NCI-H146 (cell line): Measurements from ENCODE around the gene MEGF10.
"Not testable (repeated sequence)": the region's sequence is repeated elsewhere in the genome, so short reads cannot be mapped to it uniquely, and the experiment has no call there.

ENCODE experiments used
- DNase-seq: peaks from one replicate; lab custom pipeline; 2025; lab: John Stamatoyannopoulos, UW

MEGF10 gene

DNA sequence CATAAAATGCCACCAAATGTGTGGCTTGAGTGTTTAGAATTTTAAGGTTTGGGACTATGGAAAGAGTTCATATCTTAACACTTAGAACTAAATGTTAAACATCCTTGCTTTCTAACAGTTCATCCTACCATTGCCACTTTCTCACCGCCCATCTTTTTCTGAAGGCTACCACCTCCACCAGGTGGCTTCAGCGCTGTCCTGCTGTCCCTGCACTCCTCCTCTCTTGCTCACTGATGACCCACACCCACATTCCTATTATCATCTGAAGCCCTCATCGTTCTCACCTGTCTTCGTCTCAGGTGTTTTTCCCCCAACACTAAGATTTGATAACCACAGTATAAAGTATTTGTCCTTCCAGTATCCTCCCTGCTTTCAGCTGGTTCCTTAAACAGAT lies 7.4 kb downstream of the MEGF10 start:
- no peak for DNase-seq

DNA sequence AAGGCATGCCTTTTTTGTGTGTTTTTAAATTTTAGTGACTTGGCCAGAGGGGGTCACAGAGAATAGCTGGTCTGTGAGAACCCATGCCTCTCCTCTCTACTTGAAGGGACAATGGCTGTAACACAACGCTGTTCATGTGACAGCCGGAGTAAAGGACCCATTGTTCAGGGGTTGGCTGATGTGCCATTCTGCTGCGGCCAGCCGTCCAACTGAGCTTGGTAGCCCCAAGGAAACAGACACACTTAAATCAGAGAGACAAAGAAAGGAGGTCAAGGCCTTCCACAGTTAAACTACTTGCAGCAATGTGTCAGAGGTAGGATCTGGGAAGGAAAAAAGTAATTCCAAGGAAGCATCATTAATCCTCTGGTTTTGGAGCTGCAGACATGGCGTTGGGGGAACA lies 8.1 kb downstream of the MEGF10 start:
- no peak for DNase-seq

DNA sequence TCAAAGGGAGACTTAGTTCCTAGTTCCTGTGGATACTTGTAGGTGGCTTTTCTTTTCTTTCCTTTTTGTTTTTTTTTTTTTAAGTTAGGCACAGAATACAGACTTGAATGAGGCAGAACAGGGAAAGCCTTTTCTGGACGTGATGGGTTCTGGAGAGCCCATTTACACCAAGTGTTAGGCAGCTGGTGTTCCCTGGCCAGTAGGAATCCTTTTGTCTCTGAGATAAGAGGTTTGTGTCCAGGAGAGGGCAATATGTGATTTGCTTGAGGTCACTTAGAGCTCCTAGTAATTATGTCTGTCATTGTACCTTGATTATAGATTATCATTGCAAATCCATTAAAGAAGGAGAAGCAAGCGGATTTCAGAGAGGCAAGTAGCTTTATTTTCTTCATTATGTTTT lies 9.1 kb downstream of the MEGF10 start:
- no peak for DNase-seq

DNA sequence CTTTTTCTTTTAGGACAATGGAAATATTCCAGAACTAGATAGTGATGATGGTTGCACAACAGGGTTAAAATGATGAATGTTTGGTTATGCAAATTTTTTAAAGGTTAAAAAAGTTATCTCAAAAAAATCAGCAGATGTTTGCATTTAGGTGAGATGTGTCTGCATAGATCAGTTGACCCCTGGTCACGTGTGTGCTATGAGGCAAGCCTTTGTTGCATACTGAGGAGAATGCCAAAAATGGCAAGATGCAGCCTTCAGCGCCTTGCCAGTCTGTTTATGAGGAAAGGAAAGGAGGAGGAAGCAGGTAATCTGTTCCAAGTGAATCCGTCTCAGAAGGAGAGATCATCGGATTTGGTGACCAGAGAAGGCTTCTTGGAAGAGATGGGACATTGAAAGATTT lies 11.9 kb downstream of the MEGF10 start:
- no peak for DNase-seq

DNA sequence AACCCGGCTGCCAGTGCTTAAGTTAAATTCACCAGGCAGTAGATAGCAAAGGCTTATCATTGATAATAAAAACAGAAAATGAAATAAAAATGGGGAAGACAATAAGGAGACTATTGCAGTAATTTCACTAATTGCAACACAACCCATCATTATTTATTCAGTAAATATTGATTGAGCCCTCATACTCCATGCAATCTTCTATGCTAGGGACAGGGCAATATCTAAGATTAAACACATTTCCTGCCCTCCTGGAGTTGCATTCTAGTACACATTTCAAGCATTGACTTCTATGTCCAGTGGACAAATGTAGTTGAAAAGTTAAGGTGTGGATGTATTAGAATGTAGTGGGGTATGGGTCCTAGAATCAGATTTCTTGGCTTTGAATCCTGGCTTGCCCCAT lies 12.8 kb downstream of the MEGF10 start:
- no peak for DNase-seq

DNA sequence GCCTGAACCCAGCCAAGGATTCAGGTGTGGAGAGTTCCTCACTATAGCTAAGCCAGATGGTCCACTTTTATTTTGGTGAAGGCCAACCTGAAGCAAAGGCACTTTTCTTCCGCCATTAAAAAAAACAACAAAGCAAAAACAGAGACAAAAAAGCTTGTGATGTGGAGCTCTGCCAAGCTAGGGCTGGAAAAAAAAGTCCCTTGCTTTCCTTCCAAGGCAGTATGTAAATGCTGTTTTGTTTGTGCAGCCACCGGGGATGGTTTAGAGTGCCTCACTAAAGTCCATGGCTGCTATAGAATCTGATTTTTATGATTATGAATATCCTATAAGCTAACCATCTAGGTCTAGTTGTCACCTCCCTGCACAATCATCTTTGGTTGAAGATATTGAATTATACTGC lies 14.9 kb downstream of the MEGF10 start:
- DNase-seq = no peak

DNA sequence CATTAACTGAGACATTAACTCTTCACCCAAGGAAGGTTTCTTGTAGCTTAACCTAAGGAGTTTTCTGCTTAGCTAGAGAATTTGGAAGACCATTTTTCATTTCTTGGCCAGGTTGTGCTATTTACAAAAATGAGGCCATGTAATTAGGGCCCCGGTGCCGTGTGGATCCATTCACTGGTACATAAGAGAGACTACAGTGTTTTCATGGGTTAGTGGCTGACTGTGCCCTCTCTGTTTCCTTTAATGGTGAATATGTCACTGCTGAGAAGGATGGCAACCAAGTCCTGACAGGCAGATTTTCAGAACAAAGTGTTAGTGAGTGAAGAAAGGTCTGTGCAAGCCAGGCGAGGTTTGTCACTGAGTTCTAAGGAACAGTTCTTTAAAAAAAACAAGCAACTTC lies 15.4 kb downstream of the MEGF10 start:
- DNase-seq = no peak

DNA sequence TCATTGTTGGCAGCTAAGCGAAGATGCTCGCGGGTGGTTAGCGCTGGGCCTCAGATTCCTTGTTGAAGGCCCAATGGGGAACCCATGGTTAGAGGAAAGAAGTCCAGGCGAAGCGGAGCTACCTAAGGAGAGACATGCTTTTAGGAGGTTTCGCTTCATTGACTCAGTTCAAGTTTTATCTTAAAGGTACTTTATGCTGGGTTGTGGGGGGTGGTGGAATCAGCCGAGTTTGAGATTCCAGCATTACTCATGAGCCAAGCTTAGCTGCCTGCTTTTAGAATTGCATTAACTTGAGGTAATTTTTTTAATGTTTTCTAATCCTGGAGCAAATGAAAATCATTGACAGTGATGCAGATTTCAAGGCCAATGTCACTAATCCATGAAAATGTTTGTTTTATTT lies 16.1 kb downstream of the MEGF10 start:
- no peak for DNase-seq

DNA sequence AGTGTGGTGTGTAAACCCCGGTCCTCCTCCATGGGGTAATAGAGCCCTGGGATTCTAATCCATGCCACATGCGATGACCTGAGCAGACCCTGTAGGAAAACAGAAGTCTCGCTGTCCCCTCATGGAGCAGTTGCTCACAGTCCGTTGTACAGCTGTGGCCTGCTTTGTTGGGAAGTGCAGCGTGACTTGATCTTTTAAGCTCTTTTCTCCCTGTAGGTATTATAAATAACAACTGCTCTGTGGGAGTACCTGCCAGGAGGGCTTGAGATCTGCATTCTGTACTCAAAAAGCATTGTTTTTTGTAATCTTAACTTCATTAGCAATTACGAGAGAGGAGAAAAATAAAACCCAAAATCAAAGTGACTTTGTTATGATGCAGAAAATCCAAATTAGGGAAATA lies 17.3 kb downstream of the MEGF10 start:
- DNase-seq = no peak

DNA sequence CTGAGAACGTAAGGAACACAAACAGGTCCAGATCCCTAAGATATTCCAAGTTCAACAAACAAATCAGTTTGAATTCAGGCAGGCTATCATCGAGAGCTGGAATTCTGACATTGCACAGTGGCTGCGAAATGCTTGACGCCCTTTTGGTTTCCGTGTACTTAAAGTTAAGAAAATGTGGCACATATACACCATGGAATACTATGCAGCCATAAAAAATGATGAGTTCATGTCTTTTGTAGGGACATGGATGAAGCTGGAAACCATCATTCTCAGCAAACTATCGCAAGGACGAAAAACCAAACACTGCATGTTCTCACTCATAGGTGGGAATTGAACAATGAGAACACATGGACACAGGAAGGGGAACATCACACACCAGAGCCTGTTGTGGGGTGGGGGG lies 17.7 kb downstream of the MEGF10 start:
- DNase-seq = not testable (repeated sequence)

DNA sequence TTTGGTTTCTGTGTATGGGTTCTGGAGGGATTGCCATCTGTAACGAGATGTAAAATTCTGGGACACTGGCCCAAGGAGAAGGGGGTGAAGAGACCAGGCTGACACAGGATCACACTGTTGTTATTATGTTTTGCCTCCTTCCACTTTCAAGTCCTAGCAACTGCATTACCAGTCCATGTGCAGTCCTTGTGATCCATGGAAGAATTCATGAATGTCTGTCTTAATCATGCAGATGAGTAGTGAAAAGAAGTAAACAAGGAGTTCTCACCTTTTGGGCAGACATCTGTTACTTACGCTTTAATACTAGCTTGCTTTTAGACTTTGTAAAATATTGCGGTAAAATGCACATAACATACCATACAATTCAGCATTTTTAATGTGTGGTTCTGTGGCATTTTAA lies 18.3 kb downstream of the MEGF10 start:
- DNase-seq = no peak

DNA sequence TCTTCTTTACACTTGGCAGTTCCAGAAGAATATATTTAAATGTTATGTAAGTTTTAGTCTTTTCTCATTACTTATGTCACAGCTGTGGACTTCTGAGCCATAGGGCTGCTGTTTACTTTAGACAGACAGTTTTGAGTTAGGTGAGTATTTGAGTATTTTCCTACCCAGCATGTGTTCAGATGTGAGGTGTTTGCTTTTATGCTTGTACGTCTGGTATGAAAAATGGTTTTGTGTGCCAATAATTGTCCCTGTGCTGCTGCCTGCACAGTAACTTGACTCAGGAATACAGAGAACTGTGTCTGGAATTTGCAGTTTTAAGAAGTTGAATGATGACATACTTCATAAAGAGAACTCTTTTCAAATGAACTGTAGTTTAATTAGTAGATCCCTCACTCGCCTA lies 20.8 kb downstream of the MEGF10 start:
- no peak for DNase-seq

DNA sequence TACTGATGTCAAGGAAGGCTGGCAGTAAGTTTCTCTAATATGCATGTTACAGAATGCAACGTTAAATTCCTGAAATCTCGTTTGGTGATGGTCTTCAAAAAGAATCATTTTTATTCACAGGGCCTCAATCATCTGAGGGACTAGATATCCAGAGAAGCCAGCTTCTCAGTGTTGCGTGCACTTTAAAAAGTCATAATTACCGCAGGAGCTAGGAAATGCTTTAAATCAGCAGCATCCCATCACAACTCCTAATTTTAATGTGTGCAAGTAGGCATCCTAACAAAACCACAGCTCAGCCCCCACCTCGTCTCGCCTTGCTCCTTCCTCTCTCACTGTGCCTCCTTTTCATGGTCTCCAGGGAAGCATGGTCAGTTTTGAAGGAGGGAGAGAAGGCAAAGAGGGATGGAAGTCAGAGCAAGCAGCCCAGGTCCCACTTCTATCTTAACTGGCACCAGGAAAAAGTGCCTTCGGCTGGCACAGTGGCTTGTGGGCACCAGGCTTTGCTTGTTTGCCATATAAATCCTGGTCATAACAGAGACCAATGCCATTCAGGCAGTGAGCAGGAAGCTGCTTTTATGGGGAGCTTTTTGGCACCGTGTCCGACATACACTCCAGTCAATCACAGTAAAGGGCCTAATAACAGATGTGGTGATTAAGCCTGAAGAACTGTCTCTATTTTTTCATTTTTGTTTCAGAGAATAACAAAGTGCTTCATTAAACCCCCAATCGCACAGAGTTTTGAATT lies 21.4 kb downstream of the MEGF10 start:
- no peak for DNase-seq

DNA sequence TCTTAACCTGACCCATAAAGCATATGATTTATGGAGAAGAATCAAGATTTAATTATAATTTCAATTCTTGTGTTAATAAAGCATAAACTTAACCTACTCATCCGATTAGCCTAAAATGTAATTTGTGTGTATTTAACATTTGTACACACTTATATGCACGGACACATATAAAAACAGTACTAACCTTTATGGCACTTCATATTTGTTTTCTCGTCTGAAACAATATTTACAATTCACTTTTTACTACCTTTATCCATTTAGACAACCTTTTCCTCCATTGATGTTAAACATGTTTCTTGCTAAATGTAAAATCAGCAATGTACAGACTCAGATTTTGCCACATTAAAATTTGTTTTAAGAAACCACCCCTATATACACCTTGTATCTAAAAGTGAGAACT lies 22.8 kb downstream of the MEGF10 start:
- no peak for DNase-seq

DNA sequence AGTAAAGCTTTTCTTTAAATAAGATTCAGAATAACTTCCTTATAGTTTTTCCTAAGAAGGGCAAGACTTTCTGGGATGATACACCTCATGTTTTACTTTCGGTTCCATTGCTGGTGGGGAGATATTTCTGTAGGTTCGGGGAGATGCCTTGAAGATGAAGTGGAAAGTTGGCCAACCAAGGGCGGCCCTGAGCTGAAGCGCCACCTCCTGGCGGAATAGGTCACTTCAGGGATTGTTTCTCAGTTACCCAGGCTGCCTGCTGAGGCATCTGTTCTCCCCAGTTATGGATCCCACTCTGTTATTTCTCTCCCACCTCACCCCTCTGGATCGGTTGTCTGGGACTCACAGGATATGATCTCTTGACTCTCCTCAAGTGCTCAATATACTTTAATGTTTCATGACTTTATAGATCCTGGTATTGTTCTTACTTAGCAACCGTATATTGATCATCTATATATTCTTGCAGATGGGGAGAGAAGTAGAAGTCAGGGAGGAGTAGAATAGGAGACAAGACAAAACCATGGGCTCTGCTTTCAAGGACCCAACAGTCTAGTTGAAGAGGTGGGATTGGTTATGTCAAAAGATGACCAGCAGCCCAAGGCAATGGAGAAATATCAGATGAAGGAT lies 23.4 kb downstream of the MEGF10 start:
- DNase-seq = peak; percentile 14

DNA sequence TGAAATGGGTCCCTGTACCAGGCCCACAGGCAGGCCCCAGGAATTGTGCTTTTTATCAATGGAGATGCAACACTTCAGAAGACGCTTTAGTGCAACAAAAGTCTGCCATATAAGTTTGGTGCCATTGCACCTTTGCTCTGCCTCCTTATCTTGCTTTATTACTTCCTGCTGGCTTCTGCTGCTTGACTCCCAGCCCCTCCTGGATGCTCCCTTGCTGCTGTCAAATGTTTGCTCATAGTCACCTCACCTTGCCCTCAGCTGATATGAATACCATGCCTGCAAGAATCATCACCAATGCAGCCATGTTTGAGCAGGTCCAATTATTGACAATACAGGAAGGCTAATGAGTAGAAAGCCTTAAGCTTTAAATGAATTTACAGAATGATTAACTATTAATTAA lies 25.4 kb downstream of the MEGF10 start:
- no peak for DNase-seq

DNA sequence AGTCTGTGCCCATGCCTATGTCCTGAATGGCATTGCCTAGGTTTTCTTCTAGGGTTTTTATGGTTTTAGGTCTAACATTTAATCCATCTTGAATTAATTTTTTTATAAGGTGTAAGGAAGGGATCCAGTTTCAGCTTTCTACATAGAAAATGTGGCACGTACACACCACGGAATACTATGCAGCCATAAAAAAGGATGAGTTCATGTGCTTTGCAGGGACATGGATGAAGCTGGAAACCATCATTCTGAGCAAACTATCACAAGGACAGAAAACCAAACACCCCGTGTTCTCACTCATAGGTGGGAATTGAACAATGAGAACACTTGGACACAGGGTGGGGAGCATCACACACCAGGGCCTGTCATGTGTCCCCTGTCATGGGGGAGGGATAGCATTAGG lies 26.8 kb downstream of the MEGF10 start:
- DNase-seq = not testable (repeated sequence)

DNA sequence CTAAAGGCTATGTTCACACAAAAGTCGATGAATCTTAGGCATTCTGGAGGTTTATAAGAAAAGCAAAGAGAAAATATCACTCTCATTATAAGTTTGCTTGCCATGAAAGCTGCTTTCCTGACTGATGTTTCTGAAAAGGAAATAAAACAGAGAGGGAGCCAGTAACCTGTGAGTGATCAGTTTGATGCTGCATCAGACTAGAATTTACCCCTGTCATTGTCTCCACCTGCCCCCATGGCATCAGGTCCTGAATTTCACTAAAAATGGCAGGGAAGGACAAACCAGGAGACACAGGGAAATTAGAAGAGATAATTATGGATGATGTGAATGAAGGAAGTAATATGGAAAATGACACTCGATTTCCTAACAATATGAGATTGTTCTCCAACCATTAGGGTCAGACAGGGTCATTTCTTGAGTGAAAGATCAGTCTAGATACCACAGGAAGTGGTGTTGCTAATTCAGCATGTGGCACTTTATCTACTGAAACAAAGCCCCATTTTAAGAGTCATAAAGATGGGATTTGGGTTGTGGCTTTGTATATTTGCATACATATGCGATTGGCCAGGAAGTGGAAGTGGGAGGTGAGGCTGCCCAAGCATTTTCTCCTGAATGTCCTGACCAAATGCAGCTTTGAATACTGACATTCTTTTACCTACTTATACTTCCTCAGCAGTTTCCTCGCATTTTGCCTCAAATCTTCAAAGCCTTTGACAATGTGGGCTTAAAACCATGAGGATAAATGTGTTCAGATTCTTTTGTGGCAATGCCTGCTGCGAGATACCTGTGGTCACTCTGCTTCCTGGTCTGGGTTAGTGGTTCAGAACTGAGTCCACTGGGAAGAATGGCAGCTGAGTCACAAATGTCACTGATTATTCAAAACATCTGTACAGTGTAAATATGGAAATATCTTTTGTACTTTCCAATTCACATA lies 29.7 kb downstream of the MEGF10 start:
- no peak for DNase-seq

DNA sequence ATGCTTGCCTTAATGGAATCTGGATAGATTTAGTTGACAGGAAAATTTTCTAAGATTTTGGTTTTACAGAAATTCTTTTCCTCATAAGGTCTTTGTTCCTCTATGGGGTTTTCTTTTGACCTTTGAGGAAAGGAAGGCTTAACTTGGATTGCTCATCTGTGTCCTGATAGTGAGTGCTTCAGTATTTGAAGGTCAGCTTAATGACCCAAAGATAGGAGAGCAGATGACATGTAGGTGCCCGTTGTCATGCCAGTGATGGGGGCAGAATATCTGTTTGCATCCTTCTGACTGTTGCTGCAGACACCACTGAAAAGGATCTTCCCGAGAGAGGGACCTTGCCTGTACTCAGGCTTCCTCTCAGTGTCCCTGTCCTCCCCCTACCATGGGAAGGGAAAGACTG lies 30.9 kb downstream of the MEGF10 start:
- DNase-seq = no peak

DNA sequence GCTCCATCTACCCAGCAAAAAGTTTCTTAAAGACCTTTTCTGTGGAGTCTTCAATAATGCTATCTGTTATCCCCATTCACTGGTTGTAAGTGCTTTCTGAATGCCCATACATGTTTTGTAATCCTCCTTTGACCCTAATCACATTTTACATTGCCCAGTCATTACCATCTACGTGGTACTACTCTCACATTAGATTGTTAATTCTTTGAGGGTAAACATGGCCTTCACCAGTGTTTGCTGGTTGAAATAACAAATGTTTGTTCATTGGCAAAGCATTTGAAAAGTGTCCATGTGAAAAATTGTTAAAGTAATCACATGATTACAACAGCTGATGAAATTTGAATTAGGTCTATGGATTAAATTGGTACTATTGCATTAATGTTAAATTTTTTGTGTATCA lies 31.8 kb downstream of the MEGF10 start:
- DNase-seq = no peak

DNA sequence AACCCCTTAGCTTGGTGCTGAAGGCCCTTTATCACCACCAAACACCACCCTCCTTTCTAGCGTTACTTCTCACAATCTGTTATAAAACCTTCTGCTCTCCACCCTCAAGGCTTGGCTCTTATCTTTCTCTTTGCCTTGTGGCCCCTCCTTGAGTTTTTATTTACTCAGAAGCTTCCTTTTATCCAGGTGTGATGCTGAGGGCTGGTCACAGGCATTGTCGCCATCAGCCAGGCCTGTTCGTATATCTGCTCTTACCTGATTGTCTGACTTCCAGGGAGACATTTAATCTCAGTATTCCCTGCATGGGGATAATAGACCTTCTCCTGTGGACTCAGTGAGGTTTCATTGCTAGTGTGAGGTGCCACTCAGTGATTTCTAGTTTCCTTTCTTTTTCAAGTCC lies 34.2 kb downstream of the MEGF10 start:
- no peak for DNase-seq

DNA sequence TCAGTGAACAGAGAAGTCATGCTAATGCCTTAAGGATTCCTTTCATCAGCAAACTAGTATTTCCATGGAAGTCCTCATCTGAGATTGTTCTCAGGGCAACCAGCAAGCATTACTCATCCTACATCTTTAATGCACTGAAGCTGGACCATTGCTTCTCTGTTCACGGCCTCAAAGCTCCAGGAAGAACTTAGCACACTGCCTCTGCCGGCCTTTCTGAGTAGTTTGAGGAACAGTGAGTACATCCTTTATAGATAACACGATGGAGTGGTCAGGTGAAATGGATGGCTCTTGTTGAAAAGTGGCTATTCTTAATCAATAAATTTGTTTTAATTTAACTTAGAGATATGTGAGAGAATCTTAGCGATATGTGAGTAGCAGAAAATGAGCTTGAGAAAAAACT lies 35.8 kb downstream of the MEGF10 start:
- no peak for DNase-seq
